CD4-positive, alpha-beta T cell treated with Interferon alpha-2 for 1 hour (primary cell): ENCODE data around the gene MYO3A.
"Not testable (repeated sequence)": the region's sequence is repeated elsewhere in the genome, so short reads cannot be mapped to it uniquely, and the experiment has no call there.

Source experiments
- DNase-seq, 2 donors: peaks; one replicate each; pipeline ENCODE4 v3.0.0-alpha.2; 2020 to 2022

MYO3A gene

DNA sequence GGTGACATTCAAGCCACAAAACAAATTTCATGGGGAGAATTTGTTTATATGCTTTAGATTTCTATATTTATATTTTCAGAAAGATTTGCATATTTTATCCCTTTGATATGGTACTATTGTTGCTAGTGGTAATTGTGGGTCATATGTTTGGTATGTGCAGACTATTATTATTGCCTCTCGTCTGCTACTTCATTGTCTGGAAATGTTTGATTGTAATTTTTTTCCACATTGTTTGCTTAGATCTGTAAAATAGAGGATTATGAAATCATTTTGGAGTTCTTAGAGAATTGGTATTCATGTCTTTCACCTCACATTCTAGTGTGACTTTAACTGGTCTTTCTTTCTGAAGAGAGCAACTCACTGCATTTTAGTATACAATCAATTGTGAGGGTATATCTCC, 44.7 kb downstream of the MYO3A start:
- DNase-seq, result no peak

DNA sequence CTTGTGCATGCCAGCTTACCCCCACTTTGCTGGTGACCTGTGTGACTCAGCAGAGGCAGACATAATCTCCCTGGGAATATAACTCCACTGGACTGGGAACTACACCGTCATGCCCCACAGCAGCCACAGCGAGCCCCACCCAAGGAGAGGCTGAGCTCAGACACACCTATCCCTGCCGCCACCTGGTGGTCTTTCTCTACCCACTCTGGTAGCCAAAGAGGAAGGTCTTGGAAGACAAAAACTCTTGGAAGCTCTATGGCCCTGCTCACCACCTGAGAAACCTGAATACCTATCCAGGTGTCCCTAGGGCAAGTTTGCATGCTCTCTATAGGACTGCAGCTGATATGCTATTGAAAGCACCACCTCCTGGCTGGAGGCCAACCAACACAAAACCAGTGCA, 48.1 kb downstream of the MYO3A start:
- DNase-seq, result no peak

DNA sequence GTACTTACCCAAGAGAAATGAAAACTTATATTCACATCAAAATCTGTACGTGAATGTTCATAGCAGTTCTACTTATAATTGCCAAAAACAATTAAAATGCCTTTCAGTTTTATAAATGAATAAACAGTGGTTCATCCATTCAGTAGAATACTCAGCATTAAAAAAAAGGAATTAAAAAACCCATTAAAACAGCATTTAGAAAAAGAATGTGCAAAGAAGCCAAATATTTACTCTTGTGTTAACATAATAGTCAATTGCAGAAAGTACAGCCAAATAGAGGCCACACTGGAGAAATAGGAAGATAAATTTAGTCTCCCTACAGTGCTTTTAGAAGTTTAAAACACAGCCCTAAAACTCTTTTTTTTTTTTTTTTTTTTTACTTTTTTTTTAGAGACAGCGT, 54.6 kb downstream of the MYO3A start:
- no peak for DNase-seq

DNA sequence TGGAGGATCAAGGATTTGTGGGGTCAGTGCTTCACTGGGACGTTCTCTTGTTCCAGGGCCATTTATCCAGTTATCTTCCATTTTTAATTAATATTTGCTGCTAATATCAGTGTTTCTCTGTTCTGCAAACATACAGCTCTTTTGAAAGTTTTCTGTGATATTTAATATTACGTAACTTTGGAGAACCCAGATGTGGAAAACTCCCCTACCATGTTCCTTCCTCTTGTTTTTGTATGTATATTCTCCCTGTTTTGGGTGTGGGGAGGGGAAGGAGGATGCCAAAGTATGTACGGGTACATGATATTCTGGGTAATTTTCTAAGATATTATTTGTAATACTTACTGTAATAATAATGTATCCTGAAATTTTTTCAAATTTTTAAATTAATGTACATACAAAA, 55.9 kb downstream of the MYO3A start:
- no peak for DNase-seq

DNA sequence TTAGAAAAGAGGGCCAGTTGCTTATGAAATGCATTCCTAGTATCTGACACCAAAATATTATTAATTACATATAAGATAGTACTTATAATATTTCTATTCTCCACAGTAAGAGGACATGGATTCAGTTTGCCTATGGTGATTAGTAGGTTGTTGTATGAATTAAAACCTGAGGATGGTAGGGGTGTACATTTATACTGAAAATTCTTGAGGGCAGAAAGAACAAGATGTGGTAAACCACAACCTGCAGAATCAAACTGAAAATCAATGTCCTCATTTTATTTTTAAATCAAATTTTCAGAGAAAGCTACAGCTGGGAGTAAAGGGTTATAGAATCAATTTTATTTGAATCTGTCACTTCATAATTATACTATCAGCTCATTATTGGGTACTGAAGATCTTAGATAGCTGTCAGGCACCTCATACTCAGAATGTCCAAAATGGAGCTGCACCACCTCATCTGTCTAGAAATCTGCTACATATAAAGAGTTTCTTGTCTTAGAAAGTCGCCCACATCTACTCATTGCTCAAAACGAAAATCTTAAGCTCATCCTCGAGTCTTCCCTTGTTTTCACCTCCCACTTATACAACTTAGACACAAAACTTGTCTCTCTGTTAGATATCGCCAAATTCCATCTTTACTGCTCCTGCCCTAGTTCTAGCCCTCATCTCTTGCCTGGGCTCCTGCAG, 65.4 kb downstream of the MYO3A start:
- DNase-seq, result no peak

DNA sequence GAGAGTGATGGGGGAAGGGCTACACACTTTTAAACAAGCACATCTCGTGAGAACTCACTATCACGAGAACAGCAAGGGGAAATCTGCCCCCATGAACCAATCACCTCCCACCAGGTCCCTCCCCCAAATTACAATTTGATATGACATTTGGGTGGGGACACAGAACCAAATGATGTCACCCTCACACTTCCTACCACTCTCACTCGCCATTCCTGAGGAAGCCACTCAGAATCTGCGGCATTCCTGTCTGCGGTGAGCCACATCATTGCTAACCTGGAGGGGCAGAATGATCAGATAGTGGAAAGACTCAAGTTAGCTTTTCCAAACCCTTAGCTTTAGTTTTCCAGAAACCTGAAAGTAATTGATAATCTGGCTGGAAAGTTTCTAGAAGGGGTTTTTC, 66.9 kb downstream of the MYO3A start:
- DNase-seq, result no peak

DNA sequence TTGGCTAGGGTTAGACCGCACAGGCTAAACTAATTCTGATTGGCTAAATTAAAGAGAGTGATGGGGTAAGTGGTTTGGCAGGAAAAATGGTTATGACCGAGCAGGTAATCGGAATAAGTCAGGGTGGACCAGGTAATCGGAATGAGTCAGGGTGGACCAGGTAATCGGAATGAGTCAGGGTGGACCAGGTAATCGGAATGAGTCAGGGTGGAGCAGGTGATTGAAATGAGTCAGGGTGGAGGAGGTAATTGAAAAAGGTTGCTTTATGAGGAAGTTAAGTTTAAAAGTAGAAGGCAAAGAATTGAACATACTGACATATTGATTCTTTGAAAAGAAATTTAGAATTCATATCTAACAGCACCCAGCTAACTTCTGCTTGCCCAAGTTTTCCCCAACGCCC, 68.4 kb downstream of the MYO3A start:
- DNase-seq, result not testable (repeated sequence)

DNA sequence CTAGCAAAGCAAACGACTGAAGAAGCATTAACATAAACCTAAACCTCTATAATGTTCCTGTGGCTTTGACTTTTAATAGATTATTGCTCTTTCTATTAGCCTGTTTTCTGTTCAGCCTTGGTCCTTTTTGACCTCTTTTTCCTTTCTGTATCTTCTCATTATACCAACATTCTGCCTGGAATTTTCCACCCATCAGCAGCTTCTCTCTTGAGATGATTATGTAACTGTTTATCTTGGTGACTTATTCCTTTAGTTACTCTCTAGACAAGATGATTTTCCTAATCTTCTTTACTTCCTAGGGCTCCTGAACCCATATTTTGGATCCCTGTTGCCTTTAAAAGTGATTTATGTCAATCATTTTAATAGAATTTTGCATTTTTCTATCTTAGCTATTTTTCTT, 81.1 kb downstream of the MYO3A start:
- DNase-seq, result no peak

DNA sequence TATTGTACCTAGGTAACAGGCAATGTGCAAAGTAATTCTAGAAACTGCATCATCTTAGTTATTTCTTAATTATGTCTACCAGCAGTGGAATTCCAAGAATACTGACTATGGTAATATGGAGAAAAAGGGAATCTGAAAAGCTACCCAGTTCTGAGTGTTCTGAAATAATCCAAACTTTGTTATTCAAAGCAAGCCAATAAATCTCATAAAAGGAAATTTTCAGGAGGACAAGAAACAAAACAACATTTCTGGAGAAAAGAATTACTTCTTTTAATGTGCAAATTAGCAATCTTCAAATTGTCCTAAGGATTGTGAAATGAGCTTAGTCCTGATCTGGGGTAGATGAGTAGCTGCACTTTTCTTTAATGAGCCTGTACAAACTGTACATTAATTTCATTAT, 88.8 kb downstream of the MYO3A start:
- DNase-seq, result no peak

DNA sequence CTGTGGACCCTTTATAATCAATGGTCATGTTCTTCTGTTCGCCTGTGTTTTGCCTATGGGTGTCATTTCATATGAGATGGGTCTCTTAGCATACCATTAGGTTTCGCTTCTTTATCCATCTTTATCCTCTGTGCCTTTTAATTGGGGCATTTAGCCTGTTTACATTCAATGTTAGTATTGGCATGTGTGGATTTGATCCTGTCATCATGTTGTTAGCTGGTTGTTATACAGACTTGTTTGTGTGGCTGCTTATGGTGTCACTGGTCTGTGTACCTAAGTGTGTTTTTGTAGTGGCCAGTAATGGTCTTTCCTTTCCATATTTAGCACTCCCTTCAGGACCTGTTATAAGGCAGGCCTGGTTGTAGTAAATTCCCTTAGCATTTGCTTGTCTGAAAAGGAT, 90.3 kb downstream of the MYO3A start:
- no peak for DNase-seq

DNA sequence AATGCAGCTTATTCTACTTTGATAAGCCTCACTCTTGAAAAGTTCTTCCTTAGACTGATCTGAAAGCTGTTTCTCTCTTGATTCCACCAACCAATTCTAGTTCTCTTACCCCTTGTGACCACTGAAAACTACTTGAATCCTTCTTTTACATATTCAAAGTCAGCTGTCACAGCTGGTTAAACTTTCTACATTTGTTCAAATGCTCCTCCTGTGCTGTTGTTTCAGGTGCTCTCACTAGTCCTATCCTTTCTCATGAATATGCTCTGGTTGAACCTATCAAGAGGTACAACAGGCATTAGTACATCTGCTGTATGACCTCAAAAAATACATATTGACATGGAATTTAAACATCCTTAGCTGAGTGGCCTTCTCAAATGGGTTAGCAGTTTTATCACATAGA, 91.5 kb downstream of the MYO3A start:
- DNase-seq, result no peak

DNA sequence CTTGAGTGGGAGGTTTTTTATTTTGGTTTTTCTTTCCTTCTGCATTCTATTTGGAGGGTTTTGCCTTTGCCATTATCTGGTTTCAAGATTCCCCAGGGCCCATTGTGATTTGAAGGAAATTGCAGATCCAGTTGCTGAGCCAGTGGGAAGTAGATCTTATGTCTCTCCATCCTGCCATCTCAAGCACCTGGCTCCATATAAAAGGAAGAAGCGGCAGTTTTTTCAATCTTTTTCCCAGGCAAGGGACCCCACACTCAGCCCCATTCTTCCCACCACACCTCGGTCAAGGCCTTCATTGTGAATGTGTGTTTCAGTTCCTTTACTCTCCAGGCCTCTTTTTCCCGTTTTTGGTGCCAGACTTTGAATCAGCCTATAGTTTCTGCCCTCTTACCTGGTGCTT, 95.8 kb downstream of the MYO3A start:
- no peak for DNase-seq

DNA sequence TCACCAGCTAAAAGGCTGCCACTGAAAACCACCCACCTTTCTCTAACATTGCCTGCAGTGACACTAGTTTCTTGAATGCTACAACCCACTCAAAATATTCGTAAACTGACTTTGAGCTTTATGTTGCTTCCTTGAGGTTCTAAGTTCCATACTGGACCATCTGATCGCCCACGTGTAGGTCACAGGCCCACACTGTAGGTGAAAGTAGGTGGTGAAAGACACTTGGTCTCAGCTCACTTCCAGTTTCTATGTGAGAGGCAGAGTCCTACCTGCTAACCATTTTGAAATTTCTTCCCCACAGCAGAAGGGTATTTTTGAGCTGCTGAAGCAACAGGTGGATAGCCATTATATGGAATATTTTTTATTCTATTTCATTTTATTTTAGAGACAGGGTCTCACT, 97.3 kb downstream of the MYO3A start:
- DNase-seq, result no peak

DNA sequence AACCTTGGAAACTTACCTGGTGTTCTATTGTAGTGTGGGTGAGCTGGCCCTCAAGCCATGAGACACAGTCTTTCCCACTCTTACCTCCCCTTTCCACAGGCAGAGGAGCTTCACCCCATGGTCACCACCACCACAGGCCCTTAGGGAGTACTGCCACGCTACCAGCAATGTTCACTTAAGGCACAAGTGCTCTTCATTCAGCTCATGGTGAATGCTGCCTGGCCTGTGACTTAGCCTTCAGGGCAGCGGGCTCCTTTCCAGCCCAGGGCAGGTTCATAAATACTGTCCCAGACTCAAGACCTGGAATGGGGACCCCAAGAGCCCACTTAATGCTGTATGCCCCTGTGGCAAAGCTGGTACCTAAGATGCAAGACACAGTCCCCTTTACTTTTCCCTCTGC, 109.4 kb downstream of the MYO3A start:
- DNase-seq, result no peak

DNA sequence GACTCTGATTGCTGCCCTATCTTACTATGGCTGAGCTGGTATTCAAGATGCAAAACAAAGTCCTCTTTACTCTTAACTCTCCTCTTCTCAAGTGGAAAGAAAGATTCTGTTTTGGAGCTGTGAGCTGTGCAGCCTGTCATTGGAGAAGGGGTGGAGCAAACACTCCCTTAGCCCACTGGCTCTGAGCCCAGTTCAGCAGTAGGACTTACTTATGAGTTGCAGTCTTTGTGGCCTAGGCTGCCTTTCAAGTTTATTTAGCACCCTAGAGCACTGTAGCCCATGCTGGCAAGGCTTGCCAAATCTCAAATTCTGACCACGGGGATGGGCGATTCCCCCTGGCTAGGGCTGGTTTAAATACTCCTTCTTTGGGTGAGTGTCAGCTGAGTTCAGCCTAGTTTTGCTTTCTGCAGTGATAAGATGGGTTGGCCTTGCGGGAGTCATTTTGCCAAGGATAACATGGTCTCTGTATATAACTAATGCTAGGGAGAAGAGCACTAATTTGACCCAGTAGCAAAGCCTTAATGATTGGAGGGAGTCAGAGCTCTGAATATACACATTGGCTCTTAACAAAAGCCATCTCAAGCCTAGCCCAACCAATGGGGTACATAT, 110.2 kb downstream of the MYO3A start:
- no peak for DNase-seq

DNA sequence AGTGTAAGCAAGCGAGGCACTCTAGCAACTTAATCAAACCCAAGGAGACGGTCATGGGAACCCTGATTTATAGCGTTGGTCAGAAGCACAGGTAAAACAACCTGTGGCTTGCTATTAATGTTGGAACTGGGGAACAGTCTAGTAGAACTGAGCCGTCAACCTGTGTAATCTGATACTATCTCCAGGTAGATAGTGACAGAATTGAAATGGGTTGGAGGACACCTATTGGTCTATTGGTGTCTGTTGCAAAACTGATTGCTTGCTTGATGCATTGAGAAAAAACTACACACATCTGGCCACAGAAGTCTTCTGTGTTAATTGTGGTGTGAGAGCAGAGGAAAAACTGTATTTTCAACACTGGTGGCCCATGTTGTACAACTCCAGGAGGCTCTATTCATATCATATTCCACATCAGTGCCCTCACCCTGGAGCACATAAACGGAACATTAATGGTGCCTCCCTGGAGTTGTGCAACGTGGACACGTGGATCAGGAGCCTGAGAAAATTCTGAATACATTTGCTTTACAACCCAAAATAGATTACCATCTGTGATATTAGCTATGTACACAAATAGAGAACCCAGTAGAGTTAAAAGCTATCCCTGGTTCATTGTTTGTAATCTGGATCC, 112.2 kb downstream of the MYO3A start:
- DNase-seq, result no peak

DNA sequence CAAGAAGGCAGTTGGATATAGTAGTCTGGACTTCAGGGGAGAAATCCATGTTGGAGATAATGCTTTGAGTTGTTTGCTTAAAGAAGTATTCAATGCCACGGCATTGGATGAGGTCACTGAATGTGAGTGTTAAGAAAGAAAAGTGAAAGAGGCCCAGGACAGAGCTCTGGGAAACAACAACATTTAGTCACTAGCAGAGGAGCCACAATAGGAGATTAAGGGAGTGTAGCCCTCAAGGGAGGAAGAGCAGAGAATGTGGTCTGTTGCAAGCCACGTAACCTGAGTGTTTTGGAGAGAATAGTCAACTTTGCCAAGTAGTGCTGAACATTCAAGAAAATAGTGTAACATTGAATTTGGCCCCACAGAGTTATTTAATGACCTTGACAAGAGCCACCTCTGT, 114.7 kb downstream of the MYO3A start:
- DNase-seq, result no peak

DNA sequence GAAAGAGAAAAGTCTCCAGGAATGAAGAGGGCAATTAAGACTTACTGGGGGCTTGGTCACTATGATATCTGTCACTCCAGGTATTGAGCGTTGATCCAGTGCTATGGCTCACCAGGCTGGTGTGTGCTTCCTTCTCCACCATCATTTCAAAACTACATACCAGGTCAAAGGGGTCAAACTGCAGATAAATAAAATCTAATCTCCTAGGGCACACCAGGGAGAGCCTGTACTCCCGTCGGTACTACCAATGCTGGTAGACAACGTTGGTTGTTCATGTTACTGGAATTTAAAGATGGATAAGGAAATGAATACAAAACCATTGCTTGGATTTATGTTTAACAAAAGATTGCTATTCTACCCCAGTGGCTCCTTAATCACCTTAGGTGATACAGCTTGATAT, 118.3 kb downstream of the MYO3A start:
- no peak for DNase-seq

DNA sequence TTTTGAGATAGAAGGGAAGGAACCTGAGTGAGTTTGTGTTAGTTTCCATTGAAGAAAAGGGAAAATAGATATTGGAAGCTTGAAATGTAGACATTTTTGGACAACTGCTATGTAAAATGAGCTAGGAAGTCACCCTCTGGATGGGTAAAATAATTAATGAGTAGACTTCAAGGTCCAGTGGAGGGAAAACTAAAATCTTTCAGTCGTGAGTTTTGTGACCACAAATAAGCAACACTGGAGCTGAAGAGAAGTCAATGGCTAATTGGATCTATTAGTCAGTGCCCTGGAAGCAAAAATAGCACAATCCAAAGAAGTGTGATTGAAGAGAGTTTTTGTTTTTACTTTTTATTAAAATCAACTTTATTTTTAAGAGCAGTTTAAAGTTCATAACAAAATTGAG, 123.4 kb downstream of the MYO3A start:
- DNase-seq, result no peak

DNA sequence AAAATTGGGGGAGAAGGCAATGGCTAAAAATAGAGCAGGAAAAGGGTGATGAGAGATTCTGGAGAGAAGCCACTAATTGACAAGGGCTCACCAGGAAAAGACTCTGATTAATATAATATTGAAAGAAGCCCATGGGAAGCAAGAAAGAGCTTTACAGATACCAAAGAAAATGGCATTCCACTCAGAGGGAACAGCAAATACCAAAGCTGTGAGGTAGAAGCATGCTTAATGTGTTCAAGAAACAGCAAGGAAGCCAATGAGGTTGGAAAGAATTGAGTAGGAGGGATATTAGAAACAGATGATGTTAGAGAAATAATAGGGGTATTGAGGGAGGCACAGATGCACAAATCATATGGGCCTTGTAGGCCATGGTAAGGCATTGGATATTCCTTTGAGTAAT, 130.1 kb downstream of the MYO3A start:
- no peak for DNase-seq

DNA sequence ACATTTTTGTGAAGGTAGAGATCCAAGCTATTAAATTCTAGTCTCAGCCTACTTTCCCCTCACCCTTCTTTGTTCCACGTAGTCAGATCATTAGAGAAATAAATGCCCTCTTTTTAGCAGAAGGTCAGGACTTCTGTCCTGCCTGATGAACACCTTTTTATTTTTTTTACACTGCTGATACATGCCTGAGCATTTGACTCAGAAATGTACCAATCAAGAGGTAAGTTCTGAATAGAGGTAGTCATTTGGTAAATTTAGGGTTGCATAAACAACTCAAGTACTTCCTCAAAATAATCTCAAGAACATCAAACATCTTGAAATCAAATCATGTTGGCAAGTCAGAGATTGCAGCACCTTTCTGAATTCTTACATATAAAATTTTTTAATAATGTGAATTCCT, 133.7 kb downstream of the MYO3A start:
- no peak for DNase-seq

DNA sequence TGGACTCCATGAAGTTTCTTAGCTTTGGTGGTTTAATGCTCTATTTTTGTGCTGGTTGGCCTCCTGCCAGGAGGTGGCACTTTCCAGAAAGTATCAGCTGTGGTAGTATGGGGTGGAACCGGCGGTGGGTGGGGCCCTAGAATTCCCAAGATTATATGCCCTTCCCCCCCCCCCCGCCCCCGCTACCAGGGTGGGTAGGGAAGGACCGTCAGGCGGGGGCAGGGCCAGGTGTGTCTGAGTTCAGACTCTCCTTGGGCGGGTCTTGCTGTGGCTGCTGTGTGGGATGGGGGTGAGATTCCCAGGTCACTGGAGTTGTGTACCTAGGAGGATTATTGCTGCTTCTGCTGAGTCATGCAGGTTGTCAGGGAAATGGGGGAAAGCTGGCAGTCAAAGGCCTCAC, 146.9 kb downstream of the MYO3A start:
- DNase-seq, result not testable (repeated sequence)

DNA sequence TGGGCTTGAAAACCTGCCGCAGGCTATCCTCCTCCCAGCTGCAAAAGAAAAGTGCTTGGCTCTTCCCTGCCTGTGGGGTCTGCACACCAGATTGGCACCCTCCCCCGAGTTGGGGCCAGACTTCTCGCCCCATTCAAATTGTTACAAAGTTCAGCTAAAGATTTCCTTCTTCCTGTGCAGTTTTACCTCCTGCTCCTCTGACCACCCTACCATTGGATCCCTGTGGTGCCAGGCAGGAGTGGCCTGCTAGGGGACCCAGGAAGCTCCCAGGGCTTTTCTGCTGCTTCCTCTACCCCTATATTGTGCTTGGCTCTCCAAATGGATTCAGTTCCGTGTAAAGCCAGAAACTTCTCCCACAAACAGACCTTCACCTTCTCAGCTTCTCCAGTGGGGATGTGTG, 147.4 kb downstream of the MYO3A start:
- no peak for DNase-seq

DNA sequence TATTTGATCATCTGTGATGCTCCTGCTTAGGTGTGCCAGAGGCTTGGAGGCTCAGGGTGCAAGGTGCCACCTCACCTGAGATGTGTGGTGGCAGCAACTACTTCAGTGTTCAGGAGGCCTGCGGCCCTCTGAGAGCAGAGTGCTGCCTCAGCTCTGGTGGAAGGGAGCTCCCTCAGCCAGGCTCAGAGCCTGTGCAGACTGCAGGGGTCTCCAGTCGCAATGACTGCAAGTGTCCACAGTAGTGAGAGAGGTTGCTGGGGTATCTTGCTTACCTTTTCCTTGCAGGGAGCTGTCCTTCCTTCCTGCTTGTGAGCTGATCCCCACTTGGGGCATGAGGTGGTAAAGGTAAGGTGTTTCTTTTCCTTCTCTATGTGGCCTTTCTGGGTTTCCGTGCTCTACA, 151.5 kb downstream of the MYO3A start:
- no peak for DNase-seq

DNA sequence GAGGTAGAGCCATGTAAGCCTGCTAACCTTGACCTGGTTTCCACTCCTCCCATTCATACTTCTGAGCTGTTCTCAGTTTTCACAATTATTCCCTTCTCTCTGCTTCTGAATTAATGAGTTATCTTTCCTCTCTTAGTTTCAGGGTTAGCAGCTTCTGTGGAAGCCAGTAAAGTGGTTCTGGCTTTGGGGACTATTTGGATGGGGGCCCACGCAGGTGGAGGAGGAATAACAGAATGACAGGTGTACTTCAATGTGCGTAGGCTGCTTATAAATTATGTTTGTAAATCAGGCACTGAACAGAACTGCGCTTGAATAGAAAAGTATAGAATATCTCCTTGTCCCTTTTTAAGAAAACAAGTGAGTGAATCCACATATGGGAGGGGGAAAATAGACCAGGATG, 153.6 kb downstream of the MYO3A start:
- DNase-seq, result no peak
